ENCODE results near the gene GOLGA6D. TPM values are rescaled to one million over a fixed set of nuclear protein-coding genes. Genes with fewer than 3 reads are reported as not detected.
"Not testable (repeated sequence)": the region's sequence is repeated elsewhere in the genome, so short reads cannot be mapped to it uniquely, and the experiment has no call there.

Gene GOLGA6D
- total and polyA plus RNA-seq, 2 of the 8 experiments (the other 6 are each of a cell fraction or from before 2014, with no cell fraction given): 0.27 to 0.69 TPM

DNA sequence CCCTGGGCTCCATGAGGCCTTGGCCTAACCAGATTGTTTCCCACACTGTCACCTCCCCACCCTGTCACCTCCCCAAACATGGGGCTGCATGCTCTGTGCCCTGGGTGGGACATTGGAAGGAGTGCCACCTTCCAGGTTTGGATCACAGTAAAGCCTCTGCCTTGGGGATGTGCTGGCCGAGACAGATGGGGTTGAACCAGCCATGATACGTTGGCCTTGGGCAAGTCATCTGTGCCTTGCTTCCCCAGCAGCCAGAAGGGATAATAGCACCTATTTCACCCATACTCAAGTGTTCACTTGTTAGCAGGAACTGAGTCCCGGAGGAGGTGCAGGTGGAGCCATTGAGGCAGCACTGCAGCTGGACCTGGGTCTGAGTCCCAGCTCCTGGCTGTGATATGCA, 7.0 kb upstream of the GOLGA6D start:
- H2BK12ac ChIP-seq (ENCODE audit: low read depth, low read length): peak overlapping the region; percentile 89; the same call in 1 of the 2 replicates
- not testable (repeated sequence) for H3K79me2 ChIP-seq (ENCODE audit: control insufficient read depth in 1 of 2, insufficient read depth in 2 of 2, low read length in 2 of 2); H4K91ac ChIP-seq (replicated peaks; ENCODE audit: insufficient read length, low read length); H3K9me3 ChIP-seq (ENCODE audit: insufficient read depth in 2 of 2, low read depth in 1 of 2, low read length in 1 of 2); H2BK15ac ChIP-seq (ENCODE audit: low read length); H4K5ac ChIP-seq (ENCODE audit: insufficient read length, low read depth, low read length); H3K4me3 ChIP-seq (ENCODE audit: extremely low read depth in 1 of 4, insufficient read depth in 2 of 4, low read depth in 3 of 4, low read length in 4 of 4); H3K23me2 ChIP-seq (ENCODE audit: low read depth, low read length); H3K56ac ChIP-seq (replicated peaks; ENCODE audit: insufficient read length, low read depth, low read length); H3K4ac ChIP-seq (replicated peaks; ENCODE audit: insufficient read length, low read depth, low read length); H3K27me3 ChIP-seq (replicated peaks in 1 of 4; ENCODE audit: control insufficient read depth in 3 of 4, extremely low read depth in 1 of 4, insufficient read depth in 3 of 4, low read length in 3 of 4); FAIRE-seq; H3K9ac ChIP-seq (replicated peaks in 1 of 4; ENCODE audit: extremely low read depth in 1 of 4, low read depth in 3 of 4, low read length in 3 of 4); H4K20me1 ChIP-seq (replicated peaks in 1 of 2; ENCODE audit: control insufficient read depth in 1 of 2, insufficient read depth in 2 of 2, low read length in 2 of 2); H3K27ac ChIP-seq (ENCODE audit: low read depth, low read length); H2AFZ ChIP-seq (ENCODE audit: low read length); H3K36me3 ChIP-seq (ENCODE audit: control insufficient read depth in 2 of 4, insufficient read depth in 4 of 4, low read length in 3 of 4); H3K79me1 ChIP-seq (ENCODE audit: low read depth, low read length); H3K4me2 ChIP-seq (ENCODE audit: insufficient read depth in 1 of 2, low read depth in 2 of 2, low read length in 2 of 2); H3K23ac ChIP-seq (ENCODE audit: insufficient read length); H4K8ac ChIP-seq (ENCODE audit: extremely low read depth, insufficient read depth, low read length); H3K14ac ChIP-seq (ENCODE audit: insufficient read length); H2BK120ac ChIP-seq (replicated peaks; ENCODE audit: low read depth, low read length); H3K4me1 ChIP-seq (replicated peaks in 1 of 4; ENCODE audit: control insufficient read depth in 3 of 4, insufficient read depth in 4 of 4, low read length in 3 of 4)
- POLR2A ChIA-PET (ENCODE audit: partially characterized antibody): interaction anchor here (0.8 kb wide), 1 partner anchor 74 kb away, joined by 3 read pairs; the partner anchor contains the start of gene C15orf39
- H2BK20ac ChIP-seq (ENCODE audit: low read length): peak overlapping the region; percentile 35; the same call in 1 of the 2 replicates
- peak overlapping the region; percentile 86; the same call in 1 of the 2 replicates for H2AK5ac ChIP-seq (ENCODE audit: low read depth, low read length)
- H3K18ac ChIP-seq (ENCODE audit: extremely low read depth, low read length): 0 out of 2 replicates have a peak overlapping the region, but pooled peaks have one; percentile 7
- peak in 1 of 2 experiments; percentile 49 for DNase-seq (ENCODE audit: low read depth in 1 of 2, low spot score in 2 of 2)
- H2BK5ac ChIP-seq (ENCODE audit: low read depth, low read length): peak overlapping the region; percentile 37; the same call in 1 of the 2 replicates
- CTCF ChIA-PET (ENCODE audit: partially characterized antibody): interaction anchor here (1.3 to 1.5 kb wide), 3 partner anchors 32 to 1169 kb away, joined by 3 to 12 read pairs (median 5); no protein-coding TSS in a partner anchor
- 74% methylated on average over 3 of the region's 3 CpGs; no CpG with 5 or more reads in 1 of the 2 experiments for WGBS, 2 experiments (ENCODE audit: extremely low coverage in 1 of 2, insufficient coverage in 1 of 2, insufficient read length in 1 of 2, insufficient replicate concordance in 2 of 2, low coverage in 1 of 2, low lambda C conversion rate in 2 of 2, missing lambda C conversion rate in 1 of 2)

Measured in H1 (cell line).